WTC11 (cell line): Measurements from ENCODE around the gene AQP10. TPM values are rescaled to one million over a fixed set of nuclear protein-coding genes. Genes with fewer than 3 reads are reported as not detected.
"Not testable (repeated sequence)": the region's sequence is repeated elsewhere in the genome, so short reads cannot be mapped to it uniquely, and the experiment has no call there.

Experiments
- ATAC-seq: fragments of 200-7000 bp; cut with Tn5 transposase; 2 replicates; pipeline ENCODE4 v1.10.0; 2021; ENCODE audit warnings: mild to moderate bottlenecking, moderate library complexity
- CTCF ChIA-PET: fragments of 300-600 bp; sonication (Branson Sonifier 250); formaldehyde crosslinking; loops from one replicate; lab custom pipeline; 2021; ENCODE audit warnings: antibody characterized with exemption; lab: Charles Lee
- POLR2A ChIA-PET: fragments of 350-600 bp; sonication (Branson Sonifier 250); formaldehyde crosslinking; loops from one replicate; lab custom pipeline; 2021; ENCODE audit warnings: antibody characterized with exemption; lab: Charles Lee
- DNase-seq: peaks from one replicate; pipeline ENCODE4 v3.0.0; 2021; ENCODE audit warnings: low spot score
- H3K27ac Mint-ChIP-seq: 2 replicates; pipeline ENCODE4 v1.8.0; 2021; ENCODE audit warnings: mixed read lengths
- H3K27me3 Mint-ChIP-seq: 2 replicates; pipeline ENCODE4 v1.8.0; 2021; ENCODE audit warnings: low read depth, mild to moderate bottlenecking, moderate library complexity, mixed read lengths
- H3K36me3 Mint-ChIP-seq: 2 replicates; pipeline ENCODE4 v1.8.0; 2021; ENCODE audit warnings: mixed read lengths
- H3K4me1 Mint-ChIP-seq: 2 replicates; pipeline ENCODE4 v1.8.0; 2022; ENCODE audit warnings: mixed read lengths
- H3K4me3 Mint-ChIP-seq: 2 replicates; pipeline ENCODE4 v1.8.0; 2021; ENCODE audit warnings: mild to moderate bottlenecking, moderate library complexity, mixed read lengths
- H3K9me3 Mint-ChIP-seq: 2 replicates; pipeline ENCODE4 v1.8.0; 2021; ENCODE audit warnings: mixed read lengths
- CREB1 ChIP-seq: sonication (generic); formaldehyde crosslinking; IDR thresholded peaks from 2 replicates; pipeline ENCODE4 v1.8.0; 2023; ENCODE audit warnings: mild to moderate bottlenecking, missing genetic modification reagents
- SMAD3 ChIP-seq: sonication (generic); formaldehyde crosslinking; IDR thresholded peaks from 2 replicates; pipeline ENCODE4 v1.8.0; 2022; ENCODE audit warnings: missing genetic modification reagents, mild to moderate bottlenecking, borderline replicate concordance
- ZNF232 ChIP-seq: sonication (generic); formaldehyde crosslinking; IDR thresholded peaks from 2 replicates; pipeline ENCODE4 v1.8.0; 2022; ENCODE audit warnings: mild to moderate bottlenecking, missing genetic modification reagents
- ZNF416 ChIP-seq: fragments of 250-450 bp; sonication (Bioruptor Pico); IDR thresholded peaks from 2 replicates; pipeline ENCODE4 v1.9.0; 2021; ENCODE audit warnings: mild to moderate bottlenecking, inconsistent platforms
- total RNA-seq: library from RNA; stranded (reverse); gene quantifications from 3 replicates; pipeline ENCODE4 v1.2.3, GENCODE V29; 2021
- TF ChIP-seq, protein P1 (sequence below): fragments of 250-450 bp; sonication (Bioruptor Pico); IDR thresholded peaks from 2 replicates; pipeline ENCODE4 v1.9.0; 2021; ENCODE audit warnings: mild to moderate bottlenecking
- TF ChIP-seq, protein P2 (sequence below): sonication (generic); formaldehyde crosslinking; IDR thresholded peaks from 2 replicates; pipeline ENCODE4 v1.8.1; 2023; ENCODE audit warnings: mild to moderate bottlenecking, missing genetic modification reagents
- TF ChIP-seq, protein P3 (sequence below): sonication (generic); formaldehyde crosslinking; IDR thresholded peaks from 2 replicates; pipeline ENCODE4 v1.8.1; 2022; ENCODE audit warnings: low read depth, missing genetic modification reagents, borderline replicate concordance

The AQP10 gene
- total RNA-seq, 1 experiment from 2014 or later, result not detected

DNA sequence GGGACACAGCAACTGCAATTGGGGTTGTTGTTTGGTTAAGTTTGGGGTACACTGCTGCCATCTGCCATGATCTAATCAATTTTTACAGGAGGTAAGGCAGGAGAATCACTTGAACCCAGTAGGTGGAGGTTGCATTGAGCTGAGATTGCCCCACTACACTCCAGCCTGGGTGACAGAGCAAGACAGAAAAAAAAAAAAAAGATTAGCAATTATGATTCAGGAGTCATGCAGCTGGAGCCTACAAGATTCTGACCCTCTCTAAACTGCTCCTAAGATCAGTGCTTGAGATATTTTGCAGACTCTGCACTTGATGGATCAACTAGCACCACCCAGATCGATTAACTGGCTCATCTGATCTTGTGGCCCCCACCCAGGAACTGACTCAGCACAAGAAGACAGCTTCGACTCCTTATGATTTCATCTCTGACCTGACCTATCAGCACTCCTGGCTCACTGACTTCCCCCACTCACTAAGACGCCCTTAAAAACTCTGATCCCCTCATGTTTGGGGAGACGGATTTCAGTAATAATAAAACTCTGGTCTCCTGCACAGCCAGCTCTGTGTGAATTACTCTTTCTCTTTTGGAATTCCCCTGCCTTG, 13.1 kb upstream of the AQP10 start:
- H3K36me3 Mint-ChIP-seq, ATAC-seq, H3K4me1 Mint-ChIP-seq, CTCF ChIA-PET, H3K27ac Mint-ChIP-seq, H3K27me3 Mint-ChIP-seq, DNase-seq, H3K4me3 Mint-ChIP-seq: not testable (repeated sequence)
- H3K9me3 Mint-ChIP-seq, result peaks cover 14% of the 10 kb centered on the region; the same call in 1 of the 2 replicates
- POLR2A ChIA-PET, result interaction anchor here (0.6 kb wide), 1 partner anchor 233 kb away, joined by 8 read pairs; no protein-coding TSS in a partner anchor

DNA sequence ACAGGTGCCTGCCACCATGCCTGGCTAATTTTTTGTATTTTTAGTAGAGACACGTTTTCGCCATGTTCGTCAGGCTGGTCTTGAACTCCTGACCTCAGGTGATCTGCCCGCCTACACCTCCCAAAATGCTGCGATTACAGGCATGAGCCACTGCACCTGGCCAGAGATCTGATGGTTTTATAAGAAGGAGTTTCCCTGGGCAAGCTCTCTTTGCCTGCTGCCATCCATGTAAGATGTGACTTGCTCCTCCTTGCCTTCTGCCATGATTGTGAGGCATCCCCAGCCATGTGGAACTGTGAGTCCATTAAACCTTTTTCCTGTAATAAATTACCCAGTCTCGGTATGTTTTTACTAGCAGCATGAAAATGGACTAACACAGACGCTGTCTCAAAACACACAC, 11.8 kb upstream of the AQP10 start:
- H3K36me3 Mint-ChIP-seq, POLR2A ChIA-PET, DNase-seq, ATAC-seq, H3K4me3 Mint-ChIP-seq, H3K27me3 Mint-ChIP-seq, H3K4me1 Mint-ChIP-seq, H3K27ac Mint-ChIP-seq, CTCF ChIA-PET: not testable (repeated sequence)
- peaks cover 14% of the 10 kb centered on the region; the same call in 1 of the 2 replicates for H3K9me3 Mint-ChIP-seq

DNA sequence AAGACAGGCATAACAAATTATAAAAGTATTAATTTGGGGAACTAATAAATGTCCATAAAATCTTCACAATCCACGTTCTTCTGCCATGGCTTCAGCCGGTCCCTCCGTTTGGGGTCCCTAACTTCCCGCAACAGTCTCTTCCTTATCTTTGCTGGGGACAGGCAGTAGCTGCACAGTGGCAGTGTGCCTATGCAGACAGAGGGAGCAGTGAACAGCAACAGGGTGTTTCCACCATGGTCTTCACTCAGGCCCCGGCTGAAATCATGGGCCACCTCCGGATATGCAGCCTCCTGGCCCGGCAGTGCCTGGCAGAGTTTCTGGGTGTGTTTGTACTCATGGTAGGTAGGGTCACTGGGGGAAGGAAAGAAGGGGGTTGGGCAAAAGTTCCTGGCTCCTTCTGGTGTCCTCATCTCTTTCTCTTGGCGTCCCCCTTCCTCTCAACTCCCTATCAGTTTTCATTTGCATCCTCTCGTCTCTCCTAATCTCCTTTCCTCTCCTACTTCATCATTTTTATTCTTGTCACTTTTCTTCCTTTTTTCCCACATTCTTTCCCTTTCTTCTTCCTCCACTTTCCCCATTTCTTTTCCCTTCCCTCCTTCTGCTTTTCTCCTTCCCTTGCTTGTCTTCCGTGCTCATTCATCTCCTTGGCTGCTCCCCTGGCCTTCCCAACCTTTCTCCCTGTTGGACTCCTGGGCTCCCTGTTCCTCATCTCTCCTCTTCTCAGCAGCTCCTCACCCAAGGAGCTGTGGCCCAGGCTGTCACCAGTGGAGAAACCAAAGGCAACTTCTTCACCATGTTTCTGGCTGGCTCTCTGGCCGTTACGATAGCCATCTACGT, 8.4 kb upstream of the AQP10 start:
- H3K36me3 Mint-ChIP-seq, H3K27ac Mint-ChIP-seq, POLR2A ChIA-PET, DNase-seq, H3K4me1 Mint-ChIP-seq, H3K27me3 Mint-ChIP-seq, H3K4me3 Mint-ChIP-seq, ATAC-seq: not testable (repeated sequence)
- peaks cover 26% of the 10 kb centered on the region for H3K9me3 Mint-ChIP-seq
- CTCF ChIA-PET, result interaction anchor here (0.6 to 1.3 kb wide), 3 partner anchors 12 to 22 kb away, joined by 3 to 5 read pairs (median 3); no protein-coding TSS in a partner anchor

DNA sequence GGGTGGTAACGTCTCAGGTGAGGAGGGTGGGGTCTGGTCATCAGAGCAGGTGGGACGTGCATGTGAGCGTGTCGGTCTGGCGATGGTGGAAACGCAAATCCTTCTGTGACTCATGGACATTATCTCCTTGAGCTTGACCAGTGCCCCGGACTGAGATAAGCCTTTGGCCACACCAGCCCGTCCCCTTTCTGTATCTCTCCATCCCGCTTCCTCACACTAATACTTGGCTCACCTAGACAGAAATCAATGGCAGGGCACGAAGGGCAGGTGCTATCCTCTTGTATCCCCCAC, 7.9 kb upstream of the AQP10 start:
- peaks cover 9% of the 10 kb centered on the region for H3K27me3 Mint-ChIP-seq
- DNase-seq (no peak), ATAC-seq (no peak)
- TF ChIP-seq SMAD3 (CRISPR knock-in tag) (no peak), ZNF416 (CRISPR knock-in tag) (no peak), CREB1 (CRISPR knock-in tag) (no peak), ZNF232 (CRISPR knock-in tag) (no peak)
- TF ChIP-seq, protein P1, sequence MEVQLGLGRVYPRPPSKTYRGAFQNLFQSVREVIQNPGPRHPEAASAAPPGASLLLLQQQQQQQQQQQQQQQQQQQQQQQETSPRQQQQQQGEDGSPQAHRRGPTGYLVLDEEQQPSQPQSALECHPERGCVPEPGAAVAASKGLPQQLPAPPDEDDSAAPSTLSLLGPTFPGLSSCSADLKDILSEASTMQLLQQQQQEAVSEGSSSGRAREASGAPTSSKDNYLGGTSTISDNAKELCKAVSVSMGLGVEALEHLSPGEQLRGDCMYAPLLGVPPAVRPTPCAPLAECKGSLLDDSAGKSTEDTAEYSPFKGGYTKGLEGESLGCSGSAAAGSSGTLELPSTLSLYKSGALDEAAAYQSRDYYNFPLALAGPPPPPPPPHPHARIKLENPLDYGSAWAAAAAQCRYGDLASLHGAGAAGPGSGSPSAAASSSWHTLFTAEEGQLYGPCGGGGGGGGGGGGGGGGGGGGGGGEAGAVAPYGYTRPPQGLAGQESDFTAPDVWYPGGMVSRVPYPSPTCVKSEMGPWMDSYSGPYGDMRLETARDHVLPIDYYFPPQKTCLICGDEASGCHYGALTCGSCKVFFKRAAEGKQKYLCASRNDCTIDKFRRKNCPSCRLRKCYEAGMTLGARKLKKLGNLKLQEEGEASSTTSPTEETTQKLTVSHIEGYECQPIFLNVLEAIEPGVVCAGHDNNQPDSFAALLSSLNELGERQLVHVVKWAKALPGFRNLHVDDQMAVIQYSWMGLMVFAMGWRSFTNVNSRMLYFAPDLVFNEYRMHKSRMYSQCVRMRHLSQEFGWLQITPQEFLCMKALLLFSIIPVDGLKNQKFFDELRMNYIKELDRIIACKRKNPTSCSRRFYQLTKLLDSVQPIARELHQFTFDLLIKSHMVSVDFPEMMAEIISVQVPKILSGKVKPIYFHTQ (CRISPR knock-in tag), result no peak
- TF ChIP-seq, protein P2, sequence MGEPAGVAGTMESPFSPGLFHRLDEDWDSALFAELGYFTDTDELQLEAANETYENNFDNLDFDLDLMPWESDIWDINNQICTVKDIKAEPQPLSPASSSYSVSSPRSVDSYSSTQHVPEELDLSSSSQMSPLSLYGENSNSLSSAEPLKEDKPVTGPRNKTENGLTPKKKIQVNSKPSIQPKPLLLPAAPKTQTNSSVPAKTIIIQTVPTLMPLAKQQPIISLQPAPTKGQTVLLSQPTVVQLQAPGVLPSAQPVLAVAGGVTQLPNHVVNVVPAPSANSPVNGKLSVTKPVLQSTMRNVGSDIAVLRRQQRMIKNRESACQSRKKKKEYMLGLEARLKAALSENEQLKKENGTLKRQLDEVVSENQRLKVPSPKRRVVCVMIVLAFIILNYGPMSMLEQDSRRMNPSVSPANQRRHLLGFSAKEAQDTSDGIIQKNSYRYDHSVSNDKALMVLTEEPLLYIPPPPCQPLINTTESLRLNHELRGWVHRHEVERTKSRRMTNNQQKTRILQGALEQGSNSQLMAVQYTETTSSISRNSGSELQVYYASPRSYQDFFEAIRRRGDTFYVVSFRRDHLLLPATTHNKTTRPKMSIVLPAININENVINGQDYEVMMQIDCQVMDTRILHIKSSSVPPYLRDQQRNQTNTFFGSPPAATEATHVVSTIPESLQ, result no peak
- TF ChIP-seq, protein P3, sequence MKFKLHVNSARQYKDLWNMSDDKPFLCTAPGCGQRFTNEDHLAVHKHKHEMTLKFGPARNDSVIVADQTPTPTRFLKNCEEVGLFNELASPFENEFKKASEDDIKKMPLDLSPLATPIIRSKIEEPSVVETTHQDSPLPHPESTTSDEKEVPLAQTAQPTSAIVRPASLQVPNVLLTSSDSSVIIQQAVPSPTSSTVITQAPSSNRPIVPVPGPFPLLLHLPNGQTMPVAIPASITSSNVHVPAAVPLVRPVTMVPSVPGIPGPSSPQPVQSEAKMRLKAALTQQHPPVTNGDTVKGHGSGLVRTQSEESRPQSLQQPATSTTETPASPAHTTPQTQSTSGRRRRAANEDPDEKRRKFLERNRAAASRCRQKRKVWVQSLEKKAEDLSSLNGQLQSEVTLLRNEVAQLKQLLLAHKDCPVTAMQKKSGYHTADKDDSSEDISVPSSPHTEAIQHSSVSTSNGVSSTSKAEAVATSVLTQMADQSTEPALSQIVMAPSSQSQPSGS (CRISPR knock-in tag), result no peak
- no peak overlapping the region for H3K27ac Mint-ChIP-seq
- H3K36me3 Mint-ChIP-seq, result peaks cover 6% of the 10 kb centered on the region
- CTCF ChIA-PET, result interaction anchor here (1.3 kb wide), 1 partner anchor 12 kb away, joined by 3 read pairs; no protein-coding TSS in a partner anchor
- no peaks in the 10 kb centered on the region for H3K4me1 Mint-ChIP-seq
- no peak overlapping the region for H3K4me3 Mint-ChIP-seq
- POLR2A ChIA-PET, result no interaction called here
- H3K9me3 Mint-ChIP-seq, result peaks cover 31% of the 10 kb centered on the region

DNA sequence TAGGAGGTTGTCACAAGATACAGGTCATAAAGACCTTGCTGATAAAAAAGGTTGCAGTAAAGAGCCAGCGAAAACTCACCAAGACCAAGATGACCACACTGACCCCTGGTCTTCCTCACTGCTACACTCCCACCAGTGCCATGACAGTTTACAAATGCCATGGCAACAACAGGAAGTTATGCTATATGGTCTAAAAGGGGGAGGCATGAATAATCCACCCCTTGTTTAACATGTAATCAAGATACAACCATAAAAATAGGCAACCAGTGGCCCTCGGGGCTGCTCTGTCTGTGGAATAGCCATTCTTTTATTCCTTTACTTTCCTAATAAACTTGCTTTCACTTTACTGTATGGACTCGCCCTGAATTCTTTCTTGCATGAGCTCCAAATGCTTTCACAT, 6.7 kb upstream of the AQP10 start:
- H3K27me3 Mint-ChIP-seq, result peaks cover 12% of the 10 kb centered on the region
- H3K27ac Mint-ChIP-seq, DNase-seq, H3K4me3 Mint-ChIP-seq, H3K4me1 Mint-ChIP-seq, ATAC-seq, H3K36me3 Mint-ChIP-seq, POLR2A ChIA-PET: not testable (repeated sequence)
- H3K9me3 Mint-ChIP-seq, result peaks cover 23% of the 10 kb centered on the region
- CTCF ChIA-PET, result interaction anchor here (1.9 to 4.1 kb wide), 2 partner anchors 12 to 21 kb away, joined by 7 to 16 read pairs; no protein-coding TSS in a partner anchor
